ENCODE results near the gene PELO.

GRCh38 chr5:52827815-52828214, 40.1 kb downstream of the PELO start:
- TF ChIP-seq POLR2A (IDR thresholded peaks at IDR 0.05) (no peak), CTCF (IDR thresholded peaks at IDR 0.05) (no peak)

All from thyroid gland (tissue), 4 donors.